ENCODE results near the gene IMPDH1.

GRCh38 chr7:128388145-128388485, 21.7 kb downstream of the IMPDH1 start:
- TF ChIP-seq, protein P1, sequence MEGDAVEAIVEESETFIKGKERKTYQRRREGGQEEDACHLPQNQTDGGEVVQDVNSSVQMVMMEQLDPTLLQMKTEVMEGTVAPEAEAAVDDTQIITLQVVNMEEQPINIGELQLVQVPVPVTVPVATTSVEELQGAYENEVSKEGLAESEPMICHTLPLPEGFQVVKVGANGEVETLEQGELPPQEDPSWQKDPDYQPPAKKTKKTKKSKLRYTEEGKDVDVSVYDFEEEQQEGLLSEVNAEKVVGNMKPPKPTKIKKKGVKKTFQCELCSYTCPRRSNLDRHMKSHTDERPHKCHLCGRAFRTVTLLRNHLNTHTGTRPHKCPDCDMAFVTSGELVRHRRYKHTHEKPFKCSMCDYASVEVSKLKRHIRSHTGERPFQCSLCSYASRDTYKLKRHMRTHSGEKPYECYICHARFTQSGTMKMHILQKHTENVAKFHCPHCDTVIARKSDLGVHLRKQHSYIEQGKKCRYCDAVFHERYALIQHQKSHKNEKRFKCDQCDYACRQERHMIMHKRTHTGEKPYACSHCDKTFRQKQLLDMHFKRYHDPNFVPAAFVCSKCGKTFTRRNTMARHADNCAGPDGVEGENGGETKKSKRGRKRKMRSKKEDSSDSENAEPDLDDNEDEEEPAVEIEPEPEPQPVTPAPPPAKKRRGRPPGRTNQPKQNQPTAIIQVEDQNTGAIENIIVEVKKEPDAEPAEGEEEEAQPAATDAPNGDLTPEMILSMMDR (conservative IDR thresholded peaks at IDR 0.05; ENCODE audit: low read length), result no peak
- TF ChIP-seq EZH2phosphoT487 (IDR thresholded peaks at IDR 0.05; ENCODE audit: borderline replicate concordance), result no peak

Measured in Loucy (cell line).